SH-SY5Y (cell line): Measurements from ENCODE around the gene POU2F2.

Experiments used
- GATA2 ChIP-seq: IDR thresholded peaks from 2 replicates; pipeline ENCODE4 v1.6.1; 2011; ENCODE audit warnings: mild to moderate bottlenecking, low read depth, low read length
- GATA3 ChIP-seq: IDR thresholded peaks from 2 replicates; pipeline ENCODE4 v1.6.1; 2011; ENCODE audit warnings: low read depth, mild to moderate bottlenecking, low read length, moderate library complexity

GRCh38 chr19:42038666-42039065, 93.6 kb downstream of the POU2F2 start:
- TF ChIP-seq GATA2 (no peak), GATA3 (no peak)
